Vagina (tissue), 2 donors: ENCODE measurements around the gene MKS1.

Experiments used
- CTCF ChIP-seq, 3 experiments: fragments of 450-650 bp in 2 of 3; fragments of 200-600 bp in 1 of 3; sonication (generic) in 1 of 3; IDR thresholded peaks; one replicate each; pipeline ENCODE4 v1.5.1; 2017 to 2019; ENCODE audit warnings: antibody characterized with exemption in 3 of 3, mild to moderate bottlenecking in 2 of 3, moderate library complexity in 2 of 3
- POLR2A ChIP-seq, 2 donors: fragments of 450-650 bp; IDR thresholded peaks; one replicate each; pipeline ENCODE4 v1.6.1; 2017; ENCODE audit warnings: antibody characterized with exemption in 2 of 2, mild to moderate bottlenecking in 2 of 2, moderate library complexity in 2 of 2

- TF ChIP-seq POLR2A (IDR thresholded peaks at IDR 0.05) (no peak), CTCF (IDR thresholded peaks at IDR 0.05) (no peak)
Measured at GRCh38 chr17:58187063-58187462, 32.0 kb downstream of the MKS1 start.
